Measurements from ENCODE around the gene CALD1.

The CALD1 gene

GRCh38 chr7:134787064-134787463 is 7.6 kb downstream of the CALD1 start:
- DNase-seq (ENCODE audit: low read depth in 2 of 2) = no peak

- DNase-seq (ENCODE audit: low read depth in 2 of 2) = no peak
Observed at GRCh38 chr7:134787720-134788119, 8.3 kb downstream of the CALD1 start.

DNA sequence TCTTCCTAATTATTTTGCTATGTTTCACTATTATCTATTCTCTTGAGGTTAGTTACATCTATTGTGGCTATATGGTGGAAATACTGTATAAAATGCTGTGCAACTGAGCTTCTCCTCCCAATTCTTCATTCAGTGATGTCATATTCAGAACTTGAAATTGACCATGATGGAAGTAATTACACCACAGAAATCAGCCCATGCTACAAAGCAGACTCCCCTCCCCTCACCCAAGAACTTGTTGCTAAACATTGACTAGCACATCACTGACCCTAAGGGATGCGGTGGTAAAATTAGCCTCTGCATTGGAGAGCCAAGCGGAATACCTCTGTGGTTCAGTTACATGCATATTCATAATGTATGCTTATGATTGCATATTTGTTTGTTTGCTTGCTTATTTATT is 8.8 kb downstream of the CALD1 start:
- no peak for DNase-seq (ENCODE audit: low read depth in 2 of 2)

DNA sequence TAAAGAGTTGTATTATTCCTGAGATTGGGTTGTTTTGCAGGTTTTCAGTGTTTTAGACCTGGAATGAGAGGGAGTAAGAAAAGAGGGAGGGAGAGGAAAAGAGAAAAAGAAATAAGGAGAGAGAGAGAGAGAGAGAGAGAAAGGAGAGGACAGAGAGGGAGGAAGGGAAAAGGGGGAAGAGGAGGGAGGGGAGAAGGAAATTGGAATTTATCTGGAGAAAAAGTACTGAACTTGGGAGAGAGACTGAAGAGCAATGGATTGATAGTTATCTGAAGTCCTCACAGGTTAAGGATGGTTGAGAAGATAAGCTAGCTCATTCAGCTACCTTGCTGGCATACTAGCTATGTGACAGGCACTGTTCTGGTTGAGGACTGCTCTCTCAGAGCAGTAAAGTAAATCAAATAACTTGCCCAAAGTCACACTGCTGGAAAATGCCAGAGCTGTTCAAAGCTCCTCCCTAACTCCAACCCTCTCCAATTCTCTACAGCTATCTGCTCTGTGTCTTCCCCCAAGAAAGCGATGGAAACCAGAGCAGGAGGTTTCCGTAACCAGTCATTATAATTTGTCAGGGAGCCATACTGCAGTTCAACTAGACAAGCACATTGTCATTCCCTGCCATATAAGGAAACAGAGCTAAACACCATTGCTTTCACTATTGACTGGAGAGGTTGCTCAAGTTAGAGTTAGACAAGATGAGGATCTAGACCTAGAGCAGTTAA is 10.7 kb downstream of the CALD1 start:
- no peak for DNase-seq (ENCODE audit: low read depth in 2 of 2)

- no peak for DNase-seq (ENCODE audit: low read depth in 2 of 2)
Observed at GRCh38 chr7:134792968-134793367, 13.5 kb downstream of the CALD1 start.

DNA sequence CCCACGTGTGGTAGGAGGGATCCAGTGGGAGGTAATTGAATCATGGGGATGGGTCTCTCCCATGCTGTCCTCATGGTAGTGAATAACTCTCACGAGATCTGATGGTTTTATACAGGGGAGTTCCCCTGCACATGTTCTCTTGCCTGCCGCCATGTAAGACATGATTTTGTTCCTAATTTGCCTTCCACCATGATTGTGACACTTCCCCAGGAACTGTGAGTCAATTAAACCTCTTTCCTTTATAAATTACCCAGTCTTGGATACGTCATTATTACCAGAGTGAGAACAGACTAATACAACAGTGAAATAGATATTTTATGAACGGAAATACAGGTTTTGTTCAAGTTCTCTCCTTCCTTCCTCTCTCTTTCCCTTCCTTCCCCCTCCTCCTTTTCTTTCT is 15.8 kb downstream of the CALD1 start:
- DNase-seq (ENCODE audit: low read depth in 2 of 2) = no peak

GRCh38 chr7:134798155-134798554 is 18.7 kb downstream of the CALD1 start:
- DNase-seq (ENCODE audit: low read depth in 2 of 2) = no peak

DNA sequence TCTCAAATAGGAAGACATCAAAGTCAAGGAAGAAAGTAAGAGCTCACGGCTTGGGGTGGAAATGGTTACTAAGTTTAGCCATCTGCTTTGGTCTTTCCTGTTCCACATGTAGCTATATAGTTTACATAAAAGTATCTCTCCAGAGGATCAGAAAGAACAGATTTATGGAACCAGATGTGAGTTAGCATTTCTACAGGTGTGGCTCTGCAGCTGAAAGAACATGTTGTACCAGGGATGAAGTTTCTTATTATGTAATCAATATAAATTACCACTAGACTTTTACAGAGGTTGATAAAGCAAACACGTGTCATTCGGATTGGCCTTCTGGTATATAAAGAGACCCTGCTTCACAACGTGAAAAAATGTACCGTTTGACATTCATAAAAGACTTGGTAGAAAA is 19.9 kb downstream of the CALD1 start:
- no peak for DNase-seq (ENCODE audit: low read depth in 2 of 2)

DNA sequence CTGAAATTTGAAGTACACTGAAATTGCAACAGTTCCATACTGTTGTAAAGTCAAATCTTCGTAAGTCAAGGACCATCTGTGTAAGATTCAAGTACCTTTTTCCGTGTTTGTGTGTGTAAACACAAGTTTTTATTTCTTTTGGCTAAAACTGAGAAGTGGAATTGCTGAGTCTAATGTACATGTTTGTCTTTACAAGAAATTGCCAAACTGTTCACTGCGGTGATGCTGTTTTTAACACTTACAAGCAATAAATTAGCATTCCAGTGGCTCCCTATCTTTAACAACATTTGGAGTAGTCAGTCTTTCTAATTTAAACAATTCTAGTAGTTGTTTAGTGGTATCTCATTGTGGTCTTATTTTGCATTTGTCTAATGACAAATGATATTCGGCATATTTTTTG is 23.3 kb downstream of the CALD1 start:
- DNase-seq (ENCODE audit: low read depth in 2 of 2) = no peak

GRCh38 chr7:134804351-134804750 is 24.9 kb downstream of the CALD1 start:
- DNase-seq (ENCODE audit: low read depth in 2 of 2) = no peak

- DNase-seq (ENCODE audit: low read depth in 2 of 2) = no peak
Observed at GRCh38 chr7:134804854-134805253, 25.4 kb downstream of the CALD1 start.

GRCh38 chr7:134806197-134806596 is 26.8 kb downstream of the CALD1 start:
- no peak for DNase-seq (ENCODE audit: low read depth in 2 of 2)

DNA sequence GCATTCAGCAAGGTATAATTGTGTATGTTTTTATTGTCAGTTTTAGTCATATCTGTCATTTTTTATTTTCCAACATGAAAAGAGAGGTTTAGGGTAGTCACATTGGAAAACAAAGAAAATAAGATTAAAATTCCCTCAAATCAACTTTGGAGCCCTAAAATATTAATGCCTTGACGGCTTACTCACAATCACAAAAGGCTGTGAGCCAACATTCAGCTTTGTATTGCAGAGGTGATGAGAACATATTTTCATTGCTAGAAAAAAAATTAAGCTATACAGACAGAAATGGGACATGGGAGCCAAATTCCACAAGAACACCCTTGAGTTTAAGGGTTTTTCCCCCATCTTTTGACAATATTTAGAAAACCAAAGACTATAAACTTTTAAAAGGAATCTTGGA is 30.2 kb downstream of the CALD1 start:
- DNase-seq (ENCODE audit: low read depth in 2 of 2) = no peak

GRCh38 chr7:134811765-134812164 is 32.3 kb downstream of the CALD1 start:
- DNase-seq (ENCODE audit: low read depth in 2 of 2) = no peak

DNA sequence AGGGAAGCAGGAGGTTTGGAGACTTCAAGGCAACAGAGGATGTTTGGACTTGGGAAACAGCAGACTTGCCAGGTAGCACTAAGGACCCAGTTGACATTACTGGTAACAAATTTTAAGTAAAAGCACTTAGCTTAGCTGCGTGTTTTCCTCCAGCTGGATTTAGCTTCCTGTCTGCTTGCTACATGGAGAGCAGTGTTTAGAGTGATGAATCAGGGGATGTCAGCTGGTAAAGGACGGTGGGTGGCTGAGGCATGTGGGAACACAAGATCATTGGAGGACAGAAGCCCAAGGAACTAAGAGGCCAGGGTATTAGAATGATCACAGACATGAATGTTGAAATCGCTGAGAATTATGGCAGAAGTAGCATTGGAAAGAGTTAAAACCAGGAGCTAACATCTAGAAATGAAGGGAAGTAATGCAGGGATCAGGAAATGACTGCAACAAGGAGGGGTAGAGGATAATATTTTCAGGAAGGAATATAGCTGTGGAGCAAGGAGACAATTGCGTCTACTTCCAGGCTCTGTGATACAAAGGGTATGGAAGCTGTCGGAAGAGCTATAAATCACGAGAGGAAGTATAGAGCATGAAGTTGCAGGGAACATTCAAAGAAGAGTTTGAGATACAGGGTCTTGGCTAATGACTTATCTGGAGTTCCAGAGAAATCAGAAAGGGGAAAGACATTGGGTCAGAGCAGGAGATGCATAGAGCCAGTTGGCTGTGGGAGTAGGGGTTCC is 34.4 kb downstream of the CALD1 start:
- DNase-seq (ENCODE audit: low read depth in 2 of 2) = no peak

GRCh38 chr7:134814730-134815364 is 35.4 kb downstream of the CALD1 start:
- DNase-seq (ENCODE audit: low read depth in 2 of 2) = no peak

DNA sequence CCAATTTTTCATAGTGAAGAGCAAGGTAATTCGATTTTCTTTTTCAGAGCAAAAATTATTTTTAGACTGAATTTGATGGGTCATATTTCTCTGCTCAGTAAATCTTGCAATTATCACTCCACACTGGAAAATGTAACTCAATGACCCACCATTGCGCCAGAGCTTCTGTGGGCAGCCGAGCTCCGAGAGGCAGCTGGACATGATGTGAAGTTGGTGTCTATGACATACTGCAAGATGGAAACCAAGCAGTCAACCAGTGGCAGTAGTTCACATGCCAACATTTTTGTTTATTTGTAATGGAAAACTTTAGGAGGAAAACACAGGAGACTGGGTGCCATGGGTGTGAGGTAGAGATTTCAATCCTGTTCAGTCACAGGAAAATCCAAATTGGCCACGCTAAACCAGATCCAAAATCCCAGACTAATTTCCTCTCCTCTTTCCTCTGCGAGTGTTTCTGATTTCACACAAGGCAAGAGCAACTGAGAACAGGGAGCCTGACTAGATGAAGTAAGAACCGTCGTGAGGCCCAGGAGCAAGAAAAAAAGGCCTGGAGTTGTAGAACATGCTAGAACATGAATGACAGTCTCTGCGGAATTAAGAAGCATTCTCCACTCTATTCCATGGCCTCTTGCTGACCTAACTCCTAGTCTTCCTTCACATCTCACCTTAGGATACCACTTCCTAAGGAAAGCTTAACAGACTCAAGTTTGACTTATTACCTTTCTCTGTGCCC is 39.3 kb downstream of the CALD1 start:
- DNase-seq (ENCODE audit: low read depth in 2 of 2) = no peak

- DNase-seq (ENCODE audit: low read depth in 2 of 2) = no peak
Observed at GRCh38 chr7:134819401-134819800, 40.0 kb downstream of the CALD1 start.

DNA sequence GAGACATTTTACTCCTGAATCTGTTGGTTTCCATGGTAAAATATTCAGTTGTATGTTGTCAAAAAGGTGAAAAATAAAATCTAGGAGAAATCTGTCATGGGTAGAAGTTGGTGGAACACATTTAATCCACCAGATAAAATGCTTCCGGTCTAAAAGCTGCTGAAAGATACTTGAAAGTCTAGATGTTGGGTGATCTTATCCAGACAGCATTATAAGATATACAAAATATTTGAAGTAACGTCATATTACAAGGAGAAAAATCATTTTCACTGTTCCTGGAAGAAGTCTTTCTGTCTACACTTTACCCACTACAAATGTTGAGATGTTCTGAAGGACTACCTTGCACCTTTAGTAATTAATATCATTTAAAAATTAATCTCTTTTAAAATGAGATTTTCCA is 40.9 kb downstream of the CALD1 start:
- DNase-seq (ENCODE audit: low read depth in 2 of 2) = no peak

- DNase-seq (ENCODE audit: low read depth in 2 of 2) = no peak
Observed at GRCh38 chr7:134820778-134821177, 41.3 kb downstream of the CALD1 start.

GRCh38 chr7:134823400-134823799 is 44.0 kb downstream of the CALD1 start:
- DNase-seq (ENCODE audit: low read depth in 2 of 2) = no peak

DNA sequence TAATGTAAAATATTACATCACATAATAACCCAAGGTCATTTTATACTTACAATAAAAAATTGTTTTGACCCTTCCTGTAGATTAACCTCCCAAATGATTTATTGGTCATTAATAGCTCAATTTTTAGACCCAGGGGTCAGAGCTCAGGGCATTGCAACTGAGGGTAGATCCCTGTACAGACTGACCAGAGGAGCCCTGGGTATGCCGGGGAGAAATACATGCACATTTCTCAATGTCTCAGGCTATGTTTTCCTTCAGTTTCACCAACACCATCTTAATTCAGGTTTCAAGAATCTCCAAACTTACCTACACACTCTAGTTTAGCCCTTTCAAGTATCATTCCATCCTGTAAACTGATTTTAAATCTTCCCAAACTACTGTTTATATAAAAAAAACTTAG is 46.2 kb downstream of the CALD1 start:
- no peak for DNase-seq (ENCODE audit: low read depth in 2 of 2)

Measured in stimulated activated CD4-positive, alpha-beta T cell treated with anti-CD3 and anti-CD28 coated beads, Interleukin-1b, Interleukin-23, amount 100 ng/mL, for 1 hour (primary cell).